DMS114 treated with DMSO at 0.1 percent for 48 hours (cell line): ENCODE data around the gene OASL.
"Not testable (repeated sequence)": the region's sequence is repeated elsewhere in the genome, so short reads cannot be mapped to it uniquely, and the experiment has no call there.

Experiments used
- DNase-seq: peaks from one replicate; lab custom pipeline; 2025; ENCODE audit not compliant: unreplicated experiment; lab: John Stamatoyannopoulos, UW

Gene OASL

DNA sequence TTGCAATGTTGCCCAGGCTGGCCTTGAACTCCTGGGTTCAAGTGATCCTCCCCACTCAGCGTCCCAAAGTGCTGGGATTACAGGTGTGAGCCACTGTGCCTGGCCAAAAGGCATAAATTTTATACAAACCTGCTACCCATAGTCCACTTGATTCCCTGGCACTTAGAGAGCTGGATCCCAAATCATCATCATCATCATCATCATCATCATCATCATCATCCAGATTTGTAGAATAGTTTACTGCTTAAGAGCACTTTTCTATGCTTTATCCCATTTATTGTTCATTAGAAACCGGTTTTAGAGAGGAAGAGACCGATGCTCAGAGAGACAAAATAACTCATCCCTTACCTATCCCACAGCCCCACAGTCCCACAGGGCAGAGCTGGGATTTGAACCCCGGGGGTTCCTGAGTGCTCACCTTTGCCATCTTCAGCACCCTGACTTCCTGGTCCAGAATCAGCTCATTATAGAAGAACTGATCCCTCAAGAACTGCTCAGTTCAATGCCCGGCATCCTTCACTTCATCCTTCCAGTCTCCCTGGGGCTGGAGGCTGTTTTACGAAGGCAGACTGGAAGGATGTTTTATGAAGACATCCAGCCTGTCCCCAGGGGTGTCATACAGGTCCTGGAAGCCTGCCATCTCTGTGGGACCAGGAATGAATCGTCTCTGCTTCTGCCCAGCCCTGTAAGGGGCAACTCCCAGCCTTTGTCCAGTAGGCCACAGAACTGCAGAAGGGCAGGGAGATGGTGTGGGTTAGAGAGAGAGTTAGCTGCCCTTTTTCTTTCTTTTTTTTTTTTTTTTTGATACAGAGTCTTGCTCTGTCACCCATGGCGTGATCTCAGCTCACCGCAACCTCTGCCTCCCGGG lies 20.2 kb upstream of the OASL start:
- no peak for DNase-seq

DNA sequence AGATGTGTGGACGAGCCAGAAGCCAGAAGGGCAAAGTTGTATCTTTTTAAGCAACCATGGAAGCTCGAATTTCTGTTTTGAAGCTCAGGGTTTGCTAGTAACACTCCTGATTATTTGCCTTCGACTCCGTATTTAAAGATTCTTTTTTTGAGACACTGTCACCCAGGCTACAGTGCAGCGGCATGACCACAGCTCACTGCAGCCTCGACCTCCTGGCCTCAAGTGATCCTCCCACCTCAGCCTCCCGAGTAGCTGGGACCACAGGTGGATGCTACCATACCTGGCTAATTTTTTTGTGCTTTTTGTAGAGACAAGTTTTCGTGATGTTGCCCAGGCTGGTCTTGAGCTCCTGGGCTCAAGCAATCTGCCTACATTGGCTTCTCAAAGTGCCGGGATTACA lies 18.7 kb upstream of the OASL start:
- DNase-seq: no peak

DNA sequence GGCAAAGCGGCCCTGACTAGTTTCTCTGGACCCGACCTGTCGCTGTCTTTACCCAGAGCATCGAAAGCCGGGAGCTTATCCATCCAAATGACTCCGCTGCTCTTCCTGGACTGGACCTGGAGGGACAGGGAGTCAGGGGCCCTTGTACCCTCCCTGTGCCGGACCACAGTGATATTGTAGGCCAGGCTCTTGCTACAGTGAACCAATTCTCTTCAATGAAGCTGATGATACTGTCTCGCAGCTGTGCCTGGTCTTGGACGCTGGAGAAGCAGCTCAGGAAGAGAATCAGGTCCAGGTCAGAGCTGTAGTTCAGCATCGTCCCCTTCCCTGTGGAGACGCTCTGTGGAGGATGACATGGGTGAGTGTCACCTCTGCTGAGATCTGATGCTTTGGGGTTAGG lies 14.7 kb upstream of the OASL start:
- no peak for DNase-seq

DNA sequence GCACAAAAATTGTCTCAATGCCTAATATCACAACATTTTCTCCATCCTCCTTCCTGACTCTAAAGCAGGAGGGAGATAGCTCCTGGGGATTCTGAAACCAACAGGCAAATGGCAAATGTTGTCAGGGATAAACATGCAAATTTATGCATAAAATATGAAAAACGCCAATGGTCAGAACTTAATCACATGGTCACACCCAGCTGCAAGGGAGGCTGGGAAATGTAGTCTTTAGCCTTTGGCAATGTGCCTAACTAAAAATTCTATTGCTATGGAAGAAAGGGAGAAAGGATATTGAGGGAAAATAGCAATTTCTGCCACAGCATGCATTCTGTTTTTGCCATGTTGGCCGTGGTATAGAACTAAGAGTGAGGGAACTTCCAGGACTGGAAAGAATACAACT lies 11.7 kb upstream of the OASL start:
- peak; percentile 7 for DNase-seq

DNA sequence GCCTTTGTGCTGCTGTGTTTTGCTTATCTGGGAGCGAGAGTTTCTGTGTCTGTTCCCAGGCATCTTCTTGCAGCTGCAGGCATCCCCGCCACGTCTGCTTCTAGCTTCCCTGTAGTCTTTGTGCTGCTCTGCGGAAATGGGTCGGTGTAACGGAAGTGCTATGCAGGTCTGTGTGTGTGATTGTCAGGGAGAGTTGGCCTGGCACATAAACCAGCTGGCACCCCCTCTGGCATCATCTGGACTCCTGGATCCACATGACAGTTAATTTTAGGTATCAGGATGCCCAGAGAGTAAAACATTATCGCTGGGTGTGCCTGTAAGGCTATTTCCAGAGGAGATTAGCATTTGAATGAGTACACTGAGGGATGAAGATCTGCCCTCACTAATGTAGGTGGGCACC lies 9.4 kb upstream of the OASL start:
- no peak for DNase-seq

DNA sequence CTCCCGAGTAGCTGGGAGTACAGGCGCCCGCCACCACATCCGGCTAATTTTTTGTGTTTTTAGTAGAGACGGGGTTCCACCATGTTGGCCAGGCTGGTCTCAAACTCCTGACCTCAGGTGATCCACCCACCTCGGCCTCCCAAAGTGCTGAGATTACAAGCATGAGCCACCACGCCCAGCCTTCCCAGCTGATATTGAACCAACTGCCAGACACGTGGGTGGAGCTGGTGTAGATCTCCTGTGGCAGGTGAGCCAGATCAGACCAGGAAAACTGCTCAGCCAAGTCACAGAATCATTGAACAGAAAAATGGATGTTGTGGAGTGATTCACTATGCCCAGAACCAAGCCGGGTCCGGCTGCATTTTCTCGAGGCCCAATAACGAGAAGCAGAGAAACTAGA lies 8.4 kb upstream of the OASL start:
- not testable (repeated sequence) for DNase-seq

DNA sequence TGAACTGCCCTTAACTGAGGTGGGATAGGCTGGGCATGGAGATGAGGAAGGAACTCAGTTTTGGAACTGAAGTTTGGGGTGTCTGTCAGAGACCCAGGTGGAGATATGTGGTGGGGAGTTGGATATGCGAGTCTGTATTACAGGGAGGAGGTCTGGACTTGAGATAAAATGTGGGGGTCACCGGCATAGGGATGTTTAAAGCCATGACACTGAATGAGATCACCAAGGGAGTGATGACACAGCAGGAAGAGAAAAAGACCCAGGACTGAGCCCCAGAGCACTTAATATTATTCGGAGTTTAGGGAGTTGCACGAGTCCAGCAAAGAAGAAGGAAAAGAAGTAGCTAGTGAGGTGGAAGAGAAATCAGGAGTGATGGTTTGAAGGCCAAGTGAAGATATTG lies 4.0 kb upstream of the OASL start:
- no peak for DNase-seq

DNA sequence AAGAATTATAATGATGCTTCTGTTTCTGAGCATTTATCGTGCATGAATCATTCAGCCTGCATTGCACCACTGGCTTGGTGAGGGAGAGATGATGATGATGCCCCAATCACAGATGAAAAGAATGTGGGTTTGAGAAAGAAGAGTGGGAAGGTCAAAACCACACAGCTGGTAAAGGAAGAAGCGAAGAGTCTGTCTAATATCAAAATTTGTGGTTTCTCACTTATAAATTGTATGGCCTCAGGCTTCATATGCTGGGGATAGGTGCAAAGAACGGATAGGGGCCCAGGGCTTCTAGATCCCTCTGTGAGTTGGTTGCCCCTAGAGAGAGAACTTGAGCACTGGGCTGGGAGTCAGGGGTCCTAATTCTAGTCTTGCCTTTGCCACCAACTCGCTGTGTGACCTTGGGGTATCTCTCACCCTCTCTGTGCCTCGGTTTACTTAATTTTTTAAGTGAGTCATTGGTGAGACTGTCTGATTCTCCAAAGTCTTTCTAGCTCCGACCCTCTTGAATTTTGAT lies 2.2 kb downstream of the OASL start:
- DNase-seq: no peak

DNA sequence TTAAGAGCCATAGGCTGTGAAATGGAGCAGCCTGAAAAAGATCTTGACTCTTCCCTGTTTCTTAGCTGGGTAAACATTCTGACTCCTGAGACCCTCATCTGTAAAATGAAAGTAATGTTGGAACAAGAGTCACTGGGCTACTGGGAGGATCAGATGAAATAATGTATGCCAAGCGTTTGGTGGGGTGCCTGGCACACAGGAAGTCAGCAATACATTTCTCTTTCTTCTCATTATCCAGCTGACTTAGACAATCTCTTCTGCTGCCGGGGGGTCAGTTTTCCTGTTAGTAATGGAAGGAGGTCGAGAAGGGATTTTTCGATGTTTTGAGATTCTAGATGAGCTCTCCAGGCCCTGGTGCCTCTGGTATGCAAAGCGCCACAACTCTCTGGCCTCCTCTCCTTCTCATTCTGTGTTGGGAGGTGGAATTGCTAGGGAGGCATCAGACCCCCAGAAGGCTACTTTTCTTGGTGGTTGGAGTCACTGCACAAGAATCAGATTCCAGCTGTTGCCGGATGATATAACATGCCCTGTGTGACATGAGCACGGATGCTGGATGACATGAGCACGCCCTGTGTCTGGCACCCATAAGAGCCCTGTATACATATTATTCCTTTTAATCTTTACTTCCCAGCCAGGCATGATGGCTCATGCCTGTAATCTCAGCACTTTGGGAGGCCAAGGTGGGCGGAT lies 4.3 kb downstream of the OASL start:
- no peak for DNase-seq

DNA sequence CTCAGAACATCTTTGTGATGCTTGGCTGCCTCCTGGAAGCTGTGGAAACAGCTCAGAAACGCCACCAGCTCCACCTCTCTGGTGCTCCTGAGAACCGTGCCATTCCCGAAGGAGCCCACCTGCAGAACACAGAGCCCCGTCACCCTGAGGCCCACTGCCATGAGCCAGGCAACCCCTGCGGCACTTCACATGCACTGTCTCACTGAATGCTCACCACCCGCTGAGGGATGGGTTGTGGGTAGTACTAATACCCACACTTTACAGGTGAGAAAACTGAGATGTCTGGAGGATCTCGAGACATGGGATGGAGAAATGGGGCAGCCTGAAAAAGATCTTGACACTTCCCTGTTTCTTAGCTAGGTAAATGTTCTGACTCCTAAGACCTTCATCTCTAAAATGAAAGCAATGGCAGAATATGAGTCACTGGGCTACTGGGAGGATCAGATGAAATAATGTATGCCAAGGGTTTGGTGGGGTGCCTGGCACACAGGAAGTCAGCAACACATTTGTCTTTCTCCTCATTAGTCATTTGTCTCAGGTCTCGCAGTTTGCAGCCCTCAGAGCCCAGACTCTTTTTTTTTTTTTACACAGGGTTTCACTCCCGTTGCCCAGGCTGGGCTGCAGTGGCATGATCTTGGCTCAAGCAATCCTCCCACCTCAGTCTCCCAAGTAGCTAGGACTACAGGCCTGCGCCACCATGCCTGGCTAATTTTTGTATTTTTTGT lies 5.3 kb downstream of the OASL start:
- no peak for DNase-seq

DNA sequence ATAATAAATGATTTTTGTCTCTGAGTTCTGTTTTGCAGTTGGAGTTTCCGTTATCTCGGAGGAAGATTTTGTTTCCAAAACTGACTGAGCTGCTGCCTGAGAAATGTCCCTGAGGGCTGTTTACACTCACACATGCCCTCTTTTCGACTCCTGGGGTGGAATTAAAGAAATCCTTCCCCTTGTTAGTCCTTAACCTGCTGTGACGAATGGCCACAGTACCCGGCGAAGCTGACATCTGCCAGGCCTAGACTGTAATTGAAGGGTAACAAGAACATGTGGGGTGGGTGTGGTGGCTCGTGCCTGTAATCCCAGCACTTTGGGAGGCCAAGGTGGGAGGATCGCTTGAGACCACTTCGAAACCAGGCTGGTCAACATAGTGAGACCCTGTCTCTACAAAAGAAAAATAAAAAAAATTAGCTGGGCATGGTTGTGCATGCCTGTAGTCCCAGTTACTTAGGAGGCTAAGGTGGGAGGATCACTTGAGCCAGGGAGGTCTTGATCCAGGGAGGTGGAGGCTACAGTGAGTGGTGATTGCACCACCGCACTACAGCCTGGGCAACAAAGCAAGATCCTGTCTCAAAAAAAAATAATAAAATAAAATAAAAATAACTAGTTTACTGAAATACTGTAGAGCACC lies 8.4 kb downstream of the OASL start:
- no peak for DNase-seq

DNA sequence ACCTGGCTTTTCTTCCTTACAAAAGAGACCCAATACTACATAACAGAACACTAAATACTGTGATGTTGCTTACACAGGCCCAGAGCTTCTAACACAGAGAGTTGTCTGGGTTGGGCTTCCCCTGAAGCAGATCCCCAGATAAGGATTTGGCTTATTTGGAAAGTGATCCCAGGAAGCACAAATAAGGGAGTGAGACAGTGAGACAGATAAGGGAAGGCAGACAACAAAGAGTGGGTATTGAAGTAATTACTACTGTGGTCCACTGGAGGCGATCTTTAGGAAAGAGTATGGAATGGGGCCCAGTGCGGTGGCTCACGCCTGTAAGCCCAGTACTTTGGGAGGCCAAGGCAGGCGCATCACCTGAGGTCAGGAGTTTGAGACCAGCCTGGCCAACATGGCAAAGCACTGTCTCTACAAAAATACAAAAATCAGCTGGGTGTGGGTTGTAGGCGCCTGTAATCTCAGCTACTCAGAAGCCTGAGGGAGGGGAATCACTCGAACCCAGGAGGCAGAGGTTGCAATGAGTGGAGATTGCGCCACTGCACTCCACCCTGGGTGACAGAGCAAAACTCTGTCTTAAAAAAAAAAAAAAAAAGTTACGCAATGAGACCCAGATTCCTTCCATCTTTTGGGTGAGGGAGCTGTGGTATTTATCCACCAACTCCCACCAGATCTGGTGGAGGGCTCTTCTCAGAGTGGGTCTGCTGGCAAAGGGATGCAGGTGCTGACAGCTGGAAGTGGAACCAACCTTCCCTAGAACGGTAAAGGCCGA lies 12.6 kb downstream of the OASL start:
- DNase-seq: no peak

DNA sequence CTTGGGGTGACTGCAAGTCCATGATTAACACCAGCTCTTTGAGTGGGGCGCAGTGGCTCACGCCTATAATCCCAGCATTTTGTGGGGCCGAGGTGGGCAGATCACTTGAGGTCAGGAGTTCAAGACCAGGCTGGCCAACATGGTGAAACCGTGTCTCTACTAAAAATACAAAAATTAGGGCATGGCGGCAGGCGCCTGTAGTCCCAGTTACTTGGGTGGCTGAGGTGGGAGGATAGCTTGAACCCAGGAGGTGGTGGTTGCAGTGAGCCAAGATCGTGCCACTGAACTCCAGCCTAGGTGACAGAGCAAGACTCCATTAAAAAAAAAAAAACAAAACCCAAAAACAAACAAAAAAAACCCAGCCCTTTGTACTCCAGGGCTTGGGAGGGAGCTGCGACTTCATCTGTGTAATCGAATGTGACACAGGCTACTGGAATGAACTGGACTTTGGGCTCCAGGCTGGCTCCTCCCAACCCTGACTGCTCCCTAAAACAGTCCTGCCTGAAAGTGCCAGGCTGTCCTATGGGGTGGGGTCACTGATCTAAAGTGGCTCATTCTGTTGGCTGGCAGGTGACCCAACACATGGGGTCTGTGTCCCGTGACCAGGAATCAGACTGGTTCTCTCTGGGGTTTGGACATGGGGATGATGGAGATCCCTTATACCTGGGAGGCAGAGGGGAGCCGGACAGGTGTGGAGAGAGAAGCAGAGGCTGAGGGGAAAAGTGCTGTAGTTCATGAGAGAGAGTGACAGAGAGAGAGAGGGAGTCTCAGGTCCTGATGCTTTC lies 13.4 kb downstream of the OASL start:
- DNase-seq: no peak

DNA sequence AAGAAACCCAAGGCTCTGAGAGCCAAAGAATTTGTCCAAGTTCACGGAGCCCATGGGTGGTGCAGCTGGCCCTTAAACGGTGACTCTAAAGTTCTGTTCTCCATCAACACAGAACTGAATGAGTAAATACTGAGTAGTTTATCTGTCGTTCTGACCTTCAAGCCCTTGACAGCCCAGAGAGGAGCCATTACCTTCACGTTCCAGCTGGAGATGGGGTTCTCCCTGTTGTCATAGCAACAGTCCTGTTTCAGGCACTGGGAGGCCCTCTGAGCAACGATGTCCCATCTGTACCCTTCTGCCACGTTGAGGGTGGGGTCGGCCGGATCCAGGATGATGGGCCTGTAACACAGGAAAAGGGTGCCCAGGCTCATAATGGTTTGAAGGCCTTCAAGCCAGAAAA lies 15.2 kb downstream of the OASL start:
- no peak for DNase-seq

DNA sequence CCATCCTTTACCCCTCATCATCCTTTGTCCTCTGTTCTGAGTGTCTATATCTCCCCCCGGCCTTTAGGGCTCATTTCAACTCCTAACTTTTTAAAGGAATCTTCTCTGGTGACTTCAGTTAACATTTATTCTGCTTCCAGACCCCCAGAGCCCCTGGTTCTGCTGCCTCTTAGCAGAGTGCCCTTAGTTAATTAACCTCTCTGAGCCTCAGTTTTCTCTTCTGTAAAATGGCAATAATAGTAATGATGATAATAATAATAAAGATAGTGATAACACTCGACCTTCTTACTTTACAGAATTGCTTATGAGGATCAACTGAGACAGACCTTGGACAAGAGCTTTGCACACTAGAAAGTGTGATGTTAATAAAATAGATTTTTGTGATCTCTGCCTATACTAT lies 16.3 kb downstream of the OASL start:
- DNase-seq: no peak

DNA sequence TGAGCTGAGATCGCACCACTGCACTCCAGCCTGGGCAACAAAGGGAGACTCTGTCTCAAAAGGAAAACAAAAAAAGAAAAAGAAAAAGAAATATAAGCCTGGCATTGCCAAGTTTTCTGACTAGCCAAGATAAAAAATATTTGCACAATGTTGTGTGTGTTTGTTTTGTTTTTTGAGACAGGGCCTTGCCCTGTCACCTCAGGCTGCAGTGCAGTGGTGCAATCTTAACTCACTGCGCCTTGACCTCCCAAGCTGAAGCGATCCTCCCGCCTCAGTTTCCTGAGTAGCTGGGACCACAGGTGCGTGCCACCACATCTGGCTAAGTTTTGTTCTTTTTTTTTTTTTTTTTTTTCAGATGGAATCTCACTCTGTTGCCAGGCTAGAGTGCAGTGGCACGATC lies 17.3 kb downstream of the OASL start:
- DNase-seq: no peak

DNA sequence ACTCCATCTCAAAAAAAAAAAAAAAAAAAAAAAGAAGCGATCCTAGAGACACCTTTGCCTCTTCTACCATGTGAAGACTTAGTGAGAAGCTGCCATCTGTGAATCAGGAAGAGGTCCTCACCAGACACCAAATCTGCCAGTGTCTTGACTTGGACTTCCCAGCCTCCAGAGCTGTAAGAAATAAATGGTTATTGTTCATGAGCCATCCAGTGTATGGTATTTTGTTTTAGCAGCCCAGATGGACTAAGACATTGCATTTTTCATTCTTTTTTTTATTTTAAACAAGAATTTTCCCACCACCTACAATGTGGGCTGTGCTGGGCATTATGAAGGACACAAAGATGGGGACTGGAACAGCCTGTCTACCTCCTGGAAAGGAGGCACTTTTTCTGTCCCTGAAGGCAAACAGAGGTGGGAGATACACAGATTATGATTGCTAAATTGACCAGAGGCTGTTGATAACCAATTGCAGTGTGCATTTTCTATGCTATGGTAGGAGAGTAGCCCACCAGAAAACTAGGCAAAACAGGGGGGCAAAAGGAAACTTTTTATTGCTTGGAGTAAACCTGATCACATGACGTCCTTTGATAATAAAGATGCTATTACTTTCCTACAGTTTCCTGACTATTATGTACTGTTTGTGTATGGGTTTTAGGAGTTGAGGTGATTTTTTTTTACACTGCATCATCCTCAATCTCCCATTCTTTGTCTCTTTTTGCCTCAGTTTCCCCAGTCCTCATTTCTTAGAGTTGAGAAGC lies 20.0 kb downstream of the OASL start:
- no peak for DNase-seq

DNA sequence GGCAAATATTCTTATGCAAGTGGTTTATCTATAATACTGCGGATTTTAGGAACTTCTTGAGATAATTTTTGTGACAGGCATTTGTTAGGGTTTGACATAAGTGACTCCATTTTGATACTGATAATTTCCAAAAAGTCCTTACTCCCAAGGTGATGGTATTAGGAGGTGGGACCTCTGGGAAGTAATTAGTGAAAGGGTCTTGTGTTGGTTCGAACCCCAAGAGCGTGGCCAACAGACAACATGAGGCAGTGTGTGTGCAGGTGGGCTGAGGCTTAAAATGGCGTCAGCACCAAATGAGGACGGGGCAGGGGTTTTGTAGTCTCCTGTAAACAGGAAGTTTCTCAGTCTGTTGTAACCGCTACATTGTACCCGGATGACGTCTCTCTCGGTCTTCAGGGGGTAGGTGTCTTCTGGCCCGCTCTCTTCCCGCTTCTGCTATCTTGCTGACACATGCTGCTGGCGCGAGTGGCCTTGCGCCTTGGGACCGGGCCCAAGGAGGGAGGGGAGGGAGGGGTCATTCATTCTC lies 21.0 kb downstream of the OASL start:
- no peak for DNase-seq
